Psoas muscle (tissue), 8 donors: Measurements from ENCODE around the gene OTUB2. TPM values are rescaled to one million over a fixed set of nuclear protein-coding genes. Genes with fewer than 3 reads are reported as not detected.

Source experiments
- ATAC-seq, 4 donors: fragments of 200-7000 bp; cut with Tn5 transposase; one replicate each; pipeline ENCODE4 v1.9.1; 2020; ENCODE audit warnings: moderate library complexity in 3 of 4, mild to moderate bottlenecking in 2 of 4
- DNase-seq, 2 donors: peaks; one replicate each; pipeline ENCODE4 v3.0.0-alpha.2; 2020
- H3K27ac ChIP-seq: fragments of 200-600 bp; one replicate; pipeline ENCODE4 v1.8.0; 2022
- H3K27me3 ChIP-seq, 3 donors: fragments of 200-600 bp in 1 of 3; one replicate each; pipeline versions ENCODE4 v1.6.1 to v1.8.0; 2013 to 2022; ENCODE audit warnings: low read length in 2 of 3, mild to moderate bottlenecking in 2 of 3, moderate library complexity in 1 of 3; ENCODE audit not compliant: insufficient read depth in 3 of 3
- H3K36me3 ChIP-seq, 2 donors: fragments of 200-600 bp in 1 of 2; one replicate each; pipeline versions ENCODE4 v1.6.1 to v1.8.0; 2013 to 2022; ENCODE audit warnings: low read depth in 1 of 2, mild to moderate bottlenecking in 1 of 2, moderate library complexity in 1 of 2; ENCODE audit not compliant: insufficient read depth in 1 of 2
- H3K4me1 ChIP-seq: fragments of 200-600 bp; one replicate; pipeline ENCODE4 v1.8.0; 2022
- H3K4me3 ChIP-seq: fragments of 200-600 bp; one replicate; pipeline ENCODE4 v1.8.0; 2022; ENCODE audit warnings: mild to moderate bottlenecking
- H3K9me3 ChIP-seq: fragments of 200-600 bp; one replicate; pipeline ENCODE4 v1.8.0; 2022
- whole genome bisulfite sequencing, 3 donors: extraction: QIAGEN DNeasy Blood & Tissue Kit; methylation state at CpG; one replicate each; pipeline versions ENCODE4 v1.1.6 to v1.1.7; 2013; 5-methylcytosine and 5-hydroxymethylcytosine counted together
- intact Hi-C, 2 donors: fragments of 100-400 bp; cut with DNase I; formaldehyde crosslinking; loops; one replicate each; pipeline versions ENCODE4 v1.11.0 to v1.14.2; 2022
- polyA plus RNA-seq, 3 donors: library from polyadenylated mRNA; stranded (reverse); fragments of 200-250 nt; gene quantifications; one replicate each; pipeline ENCODE4 v1.2.3, GENCODE V29; 2013
- total RNA-seq, 4 donors: library from RNA; stranded (reverse); fragmentation: NEBNext Ultra II Directional in 2 of 4; extraction: Animal tissue kit (Norgen Biotek cat#: 25700) in 2 of 4; gene quantifications; one replicate each; pipeline versions ENCODE4 v1.2.1 to v1.2.4, GENCODE V29; 2021 to 2023
- TF ChIP-seq, protein P1 (sequence below): fragments of 200-600 bp; IDR thresholded peaks from one replicate; pipeline ENCODE4 v1.8.0; 2022; ENCODE audit warnings: antibody characterized with exemption
- donor health status: healthy with polysubstance abuse.
- donor health status: DM: no; HTN: no; CAD: no; lungs with moderate emphysema.
- donor health status: Bipolar disorder and iron deficiency.
- donor health status: healthy.
- donor health status: DM: yes; HTN: yes; CAD: no.
- donor health status: DM: no; HTN: no; CAD: no.
- donor health status: DM: no; HTN: no; CAD: no.
- donor health status: DM: yes; HTN: yes; CAD: no.

The OTUB2 gene
- total and polyA plus RNA-seq, 7 donors = 0.04 to 0.96 (median 0.09) TPM

DNA sequence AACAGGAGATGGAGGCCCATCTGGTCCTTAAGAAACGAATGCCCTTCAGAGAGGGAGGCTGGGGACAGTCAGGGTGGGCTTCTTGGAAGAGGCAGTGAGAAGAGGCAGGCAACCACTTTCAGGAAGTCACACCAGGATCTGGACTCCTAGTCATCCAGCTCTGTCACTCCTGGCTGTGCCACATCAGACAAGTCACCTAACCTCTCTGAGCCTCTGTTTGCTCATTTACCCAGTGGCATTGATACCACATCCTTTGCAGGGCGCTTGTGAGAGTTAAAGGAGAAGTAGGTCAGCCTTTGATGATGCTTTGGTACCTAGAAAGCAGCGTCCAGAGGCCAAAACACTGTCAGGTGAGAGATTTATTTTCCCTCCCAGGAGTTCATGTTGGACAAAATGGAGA is 17.9 kb upstream of the OTUB2 start:
- intact Hi-C loops = no loop called here

DNA sequence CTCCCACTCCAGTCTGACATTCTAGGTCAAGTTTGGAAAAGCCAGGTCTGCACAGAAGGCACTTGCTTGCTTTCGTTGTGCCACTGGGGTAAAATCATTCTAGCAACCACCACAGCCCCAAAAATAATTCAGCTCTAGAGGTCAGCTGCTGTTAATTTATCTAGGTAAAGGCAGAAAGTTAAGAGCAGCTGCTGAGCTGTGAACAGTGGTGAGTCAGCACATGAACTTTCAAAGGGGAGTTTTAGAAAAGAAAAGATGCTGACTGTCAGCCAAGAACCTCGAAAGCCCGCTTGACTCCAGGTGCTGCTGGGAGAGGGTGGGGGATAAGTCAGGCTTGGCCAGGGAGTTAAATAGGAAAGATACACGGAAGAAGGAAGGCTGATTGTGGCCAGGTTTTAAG is 16.4 kb upstream of the OTUB2 start:
- 16 to 27% (median 19%) methylated on average over 4 of the region's 4 CpGs for WGBS, 3 donors
- intact Hi-C loops = no loop called here

More for the DNA sequence above, 17.9 kb upstream of the OTUB2 start:
- Histone ChIP-seq H3K36me3 (peaks cover 0 to 4% of the 10 kb centered on the region in 2 donors), H3K27ac (no peak overlapping the region), H3K9me3 (no peaks in the 10 kb centered on the region), H3K4me1 (peaks cover 7% of the 10 kb centered on the region), H3K4me3 (no peak overlapping the region), H3K27me3 (no peaks in the 10 kb centered on the region)
- TF ChIP-seq, protein P1, sequence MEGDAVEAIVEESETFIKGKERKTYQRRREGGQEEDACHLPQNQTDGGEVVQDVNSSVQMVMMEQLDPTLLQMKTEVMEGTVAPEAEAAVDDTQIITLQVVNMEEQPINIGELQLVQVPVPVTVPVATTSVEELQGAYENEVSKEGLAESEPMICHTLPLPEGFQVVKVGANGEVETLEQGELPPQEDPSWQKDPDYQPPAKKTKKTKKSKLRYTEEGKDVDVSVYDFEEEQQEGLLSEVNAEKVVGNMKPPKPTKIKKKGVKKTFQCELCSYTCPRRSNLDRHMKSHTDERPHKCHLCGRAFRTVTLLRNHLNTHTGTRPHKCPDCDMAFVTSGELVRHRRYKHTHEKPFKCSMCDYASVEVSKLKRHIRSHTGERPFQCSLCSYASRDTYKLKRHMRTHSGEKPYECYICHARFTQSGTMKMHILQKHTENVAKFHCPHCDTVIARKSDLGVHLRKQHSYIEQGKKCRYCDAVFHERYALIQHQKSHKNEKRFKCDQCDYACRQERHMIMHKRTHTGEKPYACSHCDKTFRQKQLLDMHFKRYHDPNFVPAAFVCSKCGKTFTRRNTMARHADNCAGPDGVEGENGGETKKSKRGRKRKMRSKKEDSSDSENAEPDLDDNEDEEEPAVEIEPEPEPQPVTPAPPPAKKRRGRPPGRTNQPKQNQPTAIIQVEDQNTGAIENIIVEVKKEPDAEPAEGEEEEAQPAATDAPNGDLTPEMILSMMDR = no peak
- 70 to 85% (median 81%) methylated on average over 3 of the region's 3 CpGs for WGBS, 3 donors
- ATAC-seq (no peak), DNase-seq (no peak)

DNA sequence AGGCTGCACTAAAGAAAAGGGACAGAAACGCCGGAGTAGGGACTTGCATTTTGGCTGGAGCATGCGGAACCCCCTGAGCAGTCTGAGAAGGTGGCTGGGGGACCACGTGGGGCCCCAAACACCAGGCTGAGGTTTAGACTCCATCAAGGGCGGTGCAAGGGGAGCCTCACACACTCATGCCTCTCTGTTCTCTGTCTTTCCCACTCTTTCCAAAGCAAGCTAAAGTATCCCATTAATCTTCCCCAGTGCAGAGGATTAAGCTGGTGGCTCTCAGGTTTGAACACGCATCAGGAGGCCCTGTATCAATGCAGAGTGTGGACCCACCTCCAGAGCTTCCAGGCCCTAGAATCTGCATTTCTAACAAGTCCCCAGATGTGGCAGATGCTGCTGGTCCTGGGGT is 15.5 kb upstream of the OTUB2 start:
- Histone ChIP-seq H3K9me3 (no peaks in the 10 kb centered on the region), H3K4me1 (peaks cover 7% of the 10 kb centered on the region), H3K36me3 (no peaks in the 10 kb centered on the region), H3K4me3 (no peak overlapping the region), H3K27me3 (no peaks in the 10 kb centered on the region), H3K27ac (no peak overlapping the region)
- ATAC-seq = peak in 1 of 4 donors; percentile 16
- DNase-seq = peak in 1 of 2 donors; percentile 15
- intact Hi-C loops = no loop called here
- WGBS, 3 donors = 86 to 93% (median 88%) methylated on average over 6 of the region's 6 CpGs
- TF ChIP-seq, protein P1 = no peak

More for the DNA sequence above, 16.4 kb upstream of the OTUB2 start:
- peak in 1 of 2 donors; percentile 20 for DNase-seq
- TF ChIP-seq, protein P1 = no peak
- no peak overlapping the region for H3K27ac ChIP-seq
- peak in 3 of 4 donors; percentile 29 to 55 (median 42) for ATAC-seq
- H3K4me3 ChIP-seq = no peak overlapping the region
- H3K27me3 ChIP-seq = no peaks in the 10 kb centered on the region
- peaks cover 0 to 4% of the 10 kb centered on the region in 2 donors for H3K36me3 ChIP-seq
- H3K4me1 ChIP-seq = peaks cover 7% of the 10 kb centered on the region
- H3K9me3 ChIP-seq = no peaks in the 10 kb centered on the region

DNA sequence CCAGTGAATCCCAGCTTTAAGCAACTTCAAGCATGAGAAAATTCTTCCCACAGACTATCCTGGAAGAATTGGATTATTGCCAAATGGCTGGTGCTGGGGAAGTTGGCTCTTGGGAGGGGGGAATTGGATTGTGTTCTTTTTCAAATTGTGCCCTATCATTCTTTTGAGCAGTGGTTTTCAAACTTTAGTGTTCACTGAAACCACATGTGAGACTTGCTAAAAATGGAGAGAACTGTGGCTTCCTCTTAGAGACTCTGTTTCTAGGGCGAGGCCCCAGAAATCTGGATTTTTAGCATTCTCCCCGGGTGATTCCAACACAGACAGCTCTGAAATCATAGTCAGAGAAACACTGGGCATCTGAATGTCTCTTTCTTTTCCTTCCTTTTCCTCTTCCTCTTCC is 14.3 kb upstream of the OTUB2 start:
- DNase-seq (no peak), ATAC-seq (no peak)
- Histone ChIP-seq H3K27ac (no peak overlapping the region), H3K4me1 (peaks cover 7% of the 10 kb centered on the region), H3K9me3 (no peaks in the 10 kb centered on the region), H3K4me3 (no peak overlapping the region), H3K36me3 (no peaks in the 10 kb centered on the region), H3K27me3 (no peaks in the 10 kb centered on the region)
- intact Hi-C loops = no loop called here
- TF ChIP-seq, protein P1 = no peak
- WGBS, 3 donors = 59 to 81% (median 64%) methylated on average over 2 of the region's 2 CpGs

DNA sequence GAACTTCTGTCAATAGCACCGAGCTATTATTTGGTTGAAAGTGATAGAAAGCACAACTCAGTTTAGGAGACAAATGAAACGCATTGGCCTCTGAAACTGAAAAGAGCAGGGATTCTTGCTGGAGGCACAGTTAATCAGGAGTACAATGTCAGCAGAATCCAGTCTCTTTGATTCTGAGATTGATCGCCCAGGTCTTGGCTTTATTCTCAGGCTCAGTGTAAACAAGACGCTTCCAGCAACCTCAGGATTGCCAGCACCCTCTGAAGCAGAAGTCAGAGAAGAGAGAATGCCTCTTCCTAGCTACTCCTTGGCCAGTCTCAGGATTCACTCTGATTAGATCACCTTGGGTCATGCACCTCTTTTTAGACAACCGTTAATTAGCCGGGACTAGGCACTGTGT is 11.8 kb upstream of the OTUB2 start:
- Histone ChIP-seq H3K27ac (no peak overlapping the region), H3K4me1 (peaks cover 5% of the 10 kb centered on the region), H3K4me3 (no peak overlapping the region), H3K36me3 (no peaks in the 10 kb centered on the region), H3K27me3 (no peaks in the 10 kb centered on the region), H3K9me3 (no peaks in the 10 kb centered on the region)
- no peak for DNase-seq
- ATAC-seq = no peak
- intact Hi-C loops = no loop called here
- TF ChIP-seq, protein P1 = no peak
- 83 to 88% (median 87%) methylated on average over 6 of the region's 6 CpGs for WGBS, 3 donors
